ENCODE data around the gene NAGPA.

The NAGPA gene

GRCh38 chr16:4987250-4987579, 46.5 kb downstream of the NAGPA start:
- H3K4me3 ChIP-seq (ENCODE audit: low read depth, low read length), result no peak overlapping the region
- no peak for DNase-seq (ENCODE audit: low read depth)
- no peak for TF ChIP-seq CTCF (IDR thresholded peaks at IDR 0.05; ENCODE audit: control insufficient read depth, extremely low read depth, insufficient read depth)

GRCh38 chr16:4984174-4984990, 49.4 kb downstream of the NAGPA start:
- H3K4me3 ChIP-seq (ENCODE audit: low read depth, low read length), result no peak overlapping the region
- TF ChIP-seq CTCF (IDR thresholded peaks at IDR 0.05; ENCODE audit: control insufficient read depth, extremely low read depth, insufficient read depth), result no peak
- no peak for DNase-seq (ENCODE audit: low read depth)

- DNase-seq (ENCODE audit: low read depth), result no peak
- no peak overlapping the region for H3K4me3 ChIP-seq (ENCODE audit: low read depth, low read length)
- TF ChIP-seq CTCF (IDR thresholded peaks at IDR 0.05; ENCODE audit: control insufficient read depth, extremely low read depth, insufficient read depth), result no peak
These were observed 51.5 kb downstream of the NAGPA start for GRCh38 chr16:4982056-4982867.

GRCh38 chr16:4981473-4981872, 52.3 kb downstream of the NAGPA start:
- TF ChIP-seq CTCF (IDR thresholded peaks at IDR 0.05; ENCODE audit: control insufficient read depth, extremely low read depth, insufficient read depth), result no peak
- H3K4me3 ChIP-seq (ENCODE audit: low read depth, low read length), result no peak overlapping the region
- DNase-seq (ENCODE audit: low read depth), result no peak

- DNase-seq (ENCODE audit: low read depth), result no peak
- H3K4me3 ChIP-seq (ENCODE audit: low read depth, low read length), result no peak overlapping the region
- no peak for TF ChIP-seq CTCF (IDR thresholded peaks at IDR 0.05; ENCODE audit: control insufficient read depth, extremely low read depth, insufficient read depth)
These were observed 53.0 kb downstream of the NAGPA start for GRCh38 chr16:4980691-4981090.

- no peak for TF ChIP-seq CTCF (IDR thresholded peaks at IDR 0.05; ENCODE audit: control insufficient read depth, extremely low read depth, insufficient read depth)
- DNase-seq (ENCODE audit: low read depth), result no peak
- H3K4me3 ChIP-seq (ENCODE audit: low read depth, low read length), result no peak overlapping the region
These were observed 53.7 kb downstream of the NAGPA start for GRCh38 chr16:4979736-4980660.

Data from LNCaP clone FGC (cell line).